Kidney epithelial cell (primary cell): ENCODE data around the gene MAPK13. TPM values are rescaled to one million over a fixed set of nuclear protein-coding genes. Genes with fewer than 3 reads are reported as not detected.

ENCODE experiments used
- DNase-seq: peaks from one replicate; pipeline ENCODE4 v3.0.0-alpha.2; 2010; ENCODE audit warnings: low read depth
- H3K27me3 ChIP-seq: 2 replicates; pipeline ENCODE4 v1.6.0; 2011; ENCODE audit warnings: low read length; ENCODE audit not compliant: control insufficient read depth, insufficient read depth
- H3K36me3 ChIP-seq: 2 replicates; pipeline ENCODE4 v1.5.1; 2011; ENCODE audit warnings: low read length; ENCODE audit not compliant: control insufficient read depth, insufficient read depth
- H3K4me3 ChIP-seq: 2 replicates; pipeline ENCODE4 v1.5.1; 2011; ENCODE audit warnings: low read depth, mild to moderate bottlenecking, control low read depth, low read length
- total RNA-seq: library from RNA; depleted of rRNA; stranded (reverse); fragments of >200 nt; gene quantifications from 2 replicates; pipeline ENCODE4 v1.2.3, GENCODE V29; 2015
- TF ChIP-seq, protein P1 (sequence below): IDR thresholded peaks from 2 replicates; pipeline ENCODE4 v1.5.1; 2011; ENCODE audit warnings: mild to moderate bottlenecking, moderate library complexity, low read length, control low read depth, inconsistent platforms; ENCODE audit not compliant: insufficient read depth, poor library complexity, severe bottlenecking

Gene MAPK13
- total RNA-seq, 1 donor from 2014 or later, result 51.3 TPM

DNA sequence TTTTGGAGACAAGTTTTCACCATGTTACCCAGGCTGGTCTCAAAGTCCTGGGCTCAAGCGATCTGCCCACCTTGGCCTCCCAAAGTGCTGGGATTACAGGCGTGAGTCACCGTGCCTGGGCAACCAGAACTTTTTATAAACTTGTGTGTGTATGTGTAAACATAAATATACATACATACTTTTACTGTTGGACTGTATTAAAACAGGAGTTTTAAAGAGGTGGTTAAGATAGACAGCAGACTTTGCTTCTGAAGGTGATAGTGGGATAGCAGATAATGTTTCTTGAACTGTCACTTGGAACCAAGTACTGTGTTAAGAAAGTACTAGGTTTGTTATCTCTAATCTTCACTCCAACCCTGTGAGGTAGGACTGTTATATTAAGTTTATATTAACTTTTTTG is 28.6 kb upstream of the MAPK13 start:
- Histone ChIP-seq H3K36me3 (no peaks in the 10 kb centered on the region), H3K4me3 (no peak overlapping the region), H3K27me3 (no peaks in the 10 kb centered on the region)
- TF ChIP-seq, protein P1, sequence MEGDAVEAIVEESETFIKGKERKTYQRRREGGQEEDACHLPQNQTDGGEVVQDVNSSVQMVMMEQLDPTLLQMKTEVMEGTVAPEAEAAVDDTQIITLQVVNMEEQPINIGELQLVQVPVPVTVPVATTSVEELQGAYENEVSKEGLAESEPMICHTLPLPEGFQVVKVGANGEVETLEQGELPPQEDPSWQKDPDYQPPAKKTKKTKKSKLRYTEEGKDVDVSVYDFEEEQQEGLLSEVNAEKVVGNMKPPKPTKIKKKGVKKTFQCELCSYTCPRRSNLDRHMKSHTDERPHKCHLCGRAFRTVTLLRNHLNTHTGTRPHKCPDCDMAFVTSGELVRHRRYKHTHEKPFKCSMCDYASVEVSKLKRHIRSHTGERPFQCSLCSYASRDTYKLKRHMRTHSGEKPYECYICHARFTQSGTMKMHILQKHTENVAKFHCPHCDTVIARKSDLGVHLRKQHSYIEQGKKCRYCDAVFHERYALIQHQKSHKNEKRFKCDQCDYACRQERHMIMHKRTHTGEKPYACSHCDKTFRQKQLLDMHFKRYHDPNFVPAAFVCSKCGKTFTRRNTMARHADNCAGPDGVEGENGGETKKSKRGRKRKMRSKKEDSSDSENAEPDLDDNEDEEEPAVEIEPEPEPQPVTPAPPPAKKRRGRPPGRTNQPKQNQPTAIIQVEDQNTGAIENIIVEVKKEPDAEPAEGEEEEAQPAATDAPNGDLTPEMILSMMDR, result no peak
- DNase-seq, result no peak

DNA sequence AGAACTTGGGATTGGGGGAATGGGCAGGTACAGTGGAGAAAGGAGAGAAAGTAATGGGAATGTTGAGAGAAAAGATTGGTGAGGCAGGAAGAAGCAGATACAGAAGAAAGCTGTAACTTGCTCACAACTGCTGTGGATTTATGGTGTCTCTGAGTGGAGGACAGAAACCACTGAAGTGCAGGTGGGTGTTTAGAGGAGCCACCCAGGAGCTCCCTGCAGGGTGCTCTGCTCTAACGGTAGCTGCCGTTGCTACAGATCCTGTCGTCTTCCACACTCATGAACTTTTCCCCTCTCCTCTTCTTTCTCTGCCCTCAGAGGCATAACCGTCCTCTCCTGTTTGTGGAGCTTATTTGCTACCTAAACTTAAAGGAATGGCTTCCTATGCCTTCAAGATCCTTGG is 27.5 kb upstream of the MAPK13 start:
- no peaks in the 10 kb centered on the region for H3K27me3 ChIP-seq
- TF ChIP-seq, protein P1, result no peak
- no peak overlapping the region for H3K4me3 ChIP-seq
- no peaks in the 10 kb centered on the region for H3K36me3 ChIP-seq
- no peak for DNase-seq

DNA sequence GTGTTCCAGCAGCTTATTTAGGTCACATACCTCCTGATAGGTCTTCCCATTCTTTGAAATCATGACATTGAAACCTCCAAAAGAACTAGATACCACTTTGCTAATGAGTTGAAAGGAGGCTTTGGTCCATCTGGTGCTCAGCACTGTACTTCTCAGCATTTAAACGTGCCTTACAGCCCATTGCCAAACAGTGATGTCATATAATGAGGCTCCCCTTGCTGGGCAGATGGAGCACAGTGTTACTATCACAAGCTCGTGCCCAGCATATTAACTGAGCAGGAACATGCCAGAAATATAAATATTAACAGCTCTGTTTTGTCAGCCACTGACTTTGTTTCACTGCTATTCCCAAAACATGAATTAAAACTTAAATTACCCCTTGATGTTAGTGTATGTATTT is 25.5 kb upstream of the MAPK13 start:
- H3K36me3 ChIP-seq, result peaks cover 2% of the 10 kb centered on the region
- TF ChIP-seq, protein P1, result no peak
- no peak for DNase-seq
- H3K4me3 ChIP-seq, result no peak overlapping the region
- no peaks in the 10 kb centered on the region for H3K27me3 ChIP-seq

DNA sequence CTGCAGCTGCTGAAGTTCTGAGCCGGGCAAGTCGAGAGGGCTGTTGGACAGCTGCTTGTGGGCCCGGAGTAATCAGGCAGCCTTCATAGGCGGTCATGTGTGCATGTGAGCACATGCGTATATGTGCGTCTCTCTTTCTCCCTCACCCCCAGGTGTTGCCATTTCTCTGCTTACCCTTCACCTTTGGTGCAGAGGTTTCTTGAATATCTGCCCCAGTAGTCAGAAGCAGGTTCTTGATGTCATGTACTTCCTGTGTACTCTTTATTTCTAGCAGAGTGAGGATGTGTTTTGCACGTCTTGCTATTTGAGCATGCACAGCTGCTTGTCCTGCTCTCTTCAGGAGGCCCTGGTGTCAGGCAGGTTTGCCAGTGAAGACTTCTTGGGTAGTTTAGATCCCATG is 21.2 kb upstream of the MAPK13 start:
- Histone ChIP-seq H3K27me3 (no peaks in the 10 kb centered on the region), H3K4me3 (no peak overlapping the region), H3K36me3 (peaks cover 4% of the 10 kb centered on the region)
- DNase-seq, result no peak
- TF ChIP-seq, protein P1, result no peak

DNA sequence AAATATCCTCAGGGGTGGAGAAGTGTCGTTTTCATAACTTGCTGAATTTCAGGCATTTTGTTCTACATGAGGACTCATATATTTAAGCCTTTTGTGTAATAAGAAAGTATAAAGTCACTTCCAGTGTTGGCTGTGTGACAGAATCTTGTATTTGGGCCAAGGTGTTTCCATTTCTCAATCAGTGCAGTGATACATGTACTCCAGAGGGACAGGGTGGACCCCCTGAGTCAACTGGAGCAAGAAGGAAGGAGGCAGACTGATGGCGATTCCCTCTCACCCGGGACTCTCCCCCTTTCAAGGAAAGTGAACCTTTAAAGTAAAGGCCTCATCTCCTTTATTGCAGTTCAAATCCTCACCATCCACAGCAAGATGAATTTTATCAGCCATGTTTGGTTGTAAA is 20.3 kb upstream of the MAPK13 start:
- peaks cover 4% of the 10 kb centered on the region for H3K36me3 ChIP-seq
- TF ChIP-seq, protein P1, result no peak
- H3K27me3 ChIP-seq, result no peaks in the 10 kb centered on the region
- H3K4me3 ChIP-seq, result no peak overlapping the region
- DNase-seq, result no peak

DNA sequence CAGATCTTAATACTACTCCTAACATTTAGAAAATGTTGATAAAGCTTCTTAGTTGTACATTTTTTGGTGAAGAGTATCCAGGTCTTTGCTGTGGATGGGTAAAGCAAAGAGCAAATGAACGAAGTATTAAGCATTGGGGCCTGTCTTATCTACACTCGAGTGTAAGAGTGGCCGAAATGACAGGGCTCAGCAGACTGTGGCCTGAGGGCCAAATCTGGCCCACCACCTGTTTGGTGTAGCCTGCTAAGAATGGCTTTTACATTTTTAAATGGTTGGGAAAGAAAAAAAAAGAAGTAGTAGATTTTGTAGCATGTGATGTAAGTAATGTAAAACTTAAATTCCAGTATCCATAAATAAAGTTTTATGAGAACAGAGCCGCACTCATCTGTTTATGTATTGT is 19.4 kb upstream of the MAPK13 start:
- Histone ChIP-seq H3K27me3 (no peaks in the 10 kb centered on the region), H3K36me3 (peaks cover 4% of the 10 kb centered on the region), H3K4me3 (no peak overlapping the region)
- no peak for DNase-seq
- TF ChIP-seq, protein P1, result no peak
